Stimulated activated CD4-positive, alpha-beta T cell treated with anti-CD3 and anti-CD28 coated beads, Interleukin-2, amount 100 ng/mL, for 4 hours (primary cell): ENCODE data around the gene ADGRD1.
"Not testable (repeated sequence)": the region's sequence is repeated elsewhere in the genome, so short reads cannot be mapped to it uniquely, and the experiment has no call there.

Experiments used
- DNase-seq: peaks from one replicate; pipeline ENCODE4 v3.0.0-alpha.2; 2020; ENCODE audit warnings: low read depth

Gene ADGRD1

DNA sequence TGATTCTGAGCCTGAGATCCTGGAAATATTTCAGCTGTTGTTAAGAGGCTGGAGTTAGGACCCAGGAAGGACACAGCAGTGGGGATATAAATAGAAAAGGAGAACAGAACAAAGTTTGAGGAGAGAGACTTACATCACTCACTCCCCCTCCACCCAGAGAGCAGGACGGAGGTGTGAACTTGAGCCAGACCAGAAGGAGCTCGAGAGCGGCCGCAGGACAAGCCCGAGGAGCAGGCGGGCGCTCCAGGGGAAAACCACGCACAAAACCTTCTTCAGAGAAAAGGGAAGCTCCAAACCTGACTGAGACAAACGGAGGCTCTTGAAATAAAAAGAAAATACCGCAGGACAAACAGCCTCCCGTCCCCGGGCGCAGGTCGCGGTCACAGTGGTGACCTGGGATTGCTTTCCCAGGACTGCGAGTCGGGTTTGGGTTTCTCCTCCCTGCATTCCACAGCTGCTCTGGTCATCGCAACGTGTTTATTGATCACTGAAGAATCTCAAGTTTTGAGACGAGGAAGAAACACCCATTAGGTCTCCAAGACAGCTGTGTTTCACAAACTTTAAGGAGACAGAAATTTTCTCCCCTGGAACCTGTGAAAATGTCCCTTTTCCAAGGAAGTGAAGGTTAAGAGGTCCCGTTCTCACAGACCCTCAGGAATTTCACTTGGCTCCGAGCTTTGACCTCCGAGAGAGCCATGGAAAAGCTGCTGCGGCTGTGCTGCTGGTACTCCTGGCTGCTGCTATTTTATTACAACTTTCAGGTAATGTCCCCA, at the start of gene ADGRD1:
Gene ADGRD1, plus strand, starts transcription at position 137 of the 773 bp plus-strand sequence. Its CDS starts 559 bp downstream, at position 696.
- DNase-seq, result no peak

DNA sequence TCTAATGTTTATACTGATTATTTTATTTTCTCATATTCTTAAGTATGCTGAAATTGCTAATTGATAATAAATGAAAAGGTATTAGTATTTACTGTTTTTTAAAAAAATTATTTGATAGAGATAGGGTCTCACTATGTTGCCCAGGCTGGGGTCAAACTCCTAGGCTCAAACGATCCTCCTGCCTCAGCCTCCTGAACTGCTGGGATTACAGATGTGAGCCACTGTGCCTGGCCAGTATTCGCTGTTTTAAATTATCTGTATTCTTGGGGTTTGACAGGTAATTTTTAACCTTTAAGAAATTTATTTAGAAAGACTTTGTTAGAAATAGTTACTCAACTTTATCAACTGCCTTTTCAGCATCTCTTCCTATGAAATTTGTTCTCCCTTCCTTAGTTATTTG, 49.6 kb upstream of the ADGRD1 start:
- no peak for DNase-seq

DNA sequence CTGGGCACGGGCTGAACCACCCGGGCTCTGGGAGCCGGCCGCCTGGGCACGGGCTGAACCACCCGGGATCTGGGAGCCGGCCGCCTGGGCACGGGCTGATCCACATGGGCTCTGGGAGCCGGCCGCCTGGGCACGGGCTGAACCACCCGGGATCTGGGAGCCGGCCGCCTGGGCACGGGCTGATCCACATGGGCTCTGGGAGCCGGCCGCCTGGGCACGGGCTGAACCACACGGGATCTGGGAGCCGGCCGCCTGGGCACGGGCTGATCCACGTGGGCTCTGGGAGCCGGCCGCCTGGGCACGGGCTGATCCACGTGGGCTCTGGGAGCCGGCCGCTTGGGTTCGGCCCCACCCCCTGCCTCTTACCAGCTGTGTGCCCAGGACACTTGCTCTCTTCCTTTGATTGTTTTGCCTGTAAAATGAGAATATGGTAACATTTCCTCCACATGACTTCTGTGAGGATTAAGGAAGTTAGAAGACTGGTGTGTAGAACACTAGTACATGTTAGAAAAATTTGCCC, 48.7 kb upstream of the ADGRD1 start:
- not testable (repeated sequence) for DNase-seq

DNA sequence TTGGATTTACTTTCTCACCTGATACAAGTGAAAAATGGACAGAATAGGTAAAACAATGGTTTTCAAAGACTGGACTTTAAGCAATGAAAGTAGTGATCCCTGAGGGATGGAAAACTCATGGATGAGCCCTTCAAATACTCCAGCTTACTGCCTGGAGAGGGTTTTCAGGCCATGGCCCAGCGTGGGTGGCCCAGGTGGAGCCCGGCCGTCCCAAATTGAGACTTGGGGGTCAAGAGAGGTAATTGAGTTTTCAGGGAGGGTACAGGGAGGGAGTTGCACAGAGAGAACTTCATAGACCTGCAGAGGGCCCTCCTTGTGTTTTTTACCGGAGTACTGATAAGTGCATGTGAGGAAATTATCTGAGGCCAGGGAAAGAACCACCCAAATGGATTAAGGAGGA, 44.6 kb upstream of the ADGRD1 start:
- DNase-seq, result no peak

DNA sequence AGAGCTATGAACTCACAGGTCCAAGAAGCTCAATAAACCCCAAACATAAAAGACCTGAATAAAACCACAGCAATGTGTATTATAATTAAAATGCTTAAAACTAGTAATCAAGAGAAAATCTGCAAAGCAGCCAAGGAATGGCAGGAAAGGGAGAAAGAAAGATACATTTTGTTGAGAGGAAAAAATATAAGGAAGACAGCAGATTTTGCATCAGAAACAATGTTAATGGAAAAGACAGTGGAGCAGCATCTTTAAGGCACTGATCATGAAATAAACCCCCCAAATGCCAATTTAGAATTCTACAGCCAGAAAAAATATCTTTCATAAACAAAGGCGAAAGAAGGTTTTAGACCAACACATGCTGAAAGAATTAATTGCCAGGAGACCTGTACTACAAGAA, 42.5 kb upstream of the ADGRD1 start:
- no peak for DNase-seq

DNA sequence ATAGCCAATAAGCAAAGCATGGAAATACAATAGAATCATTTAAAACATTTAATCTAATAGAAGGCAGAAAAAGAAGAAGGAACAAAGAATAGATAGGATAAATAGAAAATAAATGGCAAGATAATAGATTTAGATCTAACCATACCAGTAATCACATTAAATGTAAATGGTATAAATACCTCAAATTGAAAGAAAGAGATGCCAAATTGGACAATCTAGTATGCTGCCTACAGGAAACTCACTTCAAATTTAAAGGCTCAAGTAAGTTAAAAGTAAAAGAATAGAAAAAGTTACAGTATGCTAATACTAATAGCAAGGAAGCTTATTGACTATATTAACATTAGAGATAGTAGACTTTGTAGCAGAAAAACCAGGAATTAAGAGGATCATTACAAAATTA, 41.8 kb upstream of the ADGRD1 start:
- no peak for DNase-seq

DNA sequence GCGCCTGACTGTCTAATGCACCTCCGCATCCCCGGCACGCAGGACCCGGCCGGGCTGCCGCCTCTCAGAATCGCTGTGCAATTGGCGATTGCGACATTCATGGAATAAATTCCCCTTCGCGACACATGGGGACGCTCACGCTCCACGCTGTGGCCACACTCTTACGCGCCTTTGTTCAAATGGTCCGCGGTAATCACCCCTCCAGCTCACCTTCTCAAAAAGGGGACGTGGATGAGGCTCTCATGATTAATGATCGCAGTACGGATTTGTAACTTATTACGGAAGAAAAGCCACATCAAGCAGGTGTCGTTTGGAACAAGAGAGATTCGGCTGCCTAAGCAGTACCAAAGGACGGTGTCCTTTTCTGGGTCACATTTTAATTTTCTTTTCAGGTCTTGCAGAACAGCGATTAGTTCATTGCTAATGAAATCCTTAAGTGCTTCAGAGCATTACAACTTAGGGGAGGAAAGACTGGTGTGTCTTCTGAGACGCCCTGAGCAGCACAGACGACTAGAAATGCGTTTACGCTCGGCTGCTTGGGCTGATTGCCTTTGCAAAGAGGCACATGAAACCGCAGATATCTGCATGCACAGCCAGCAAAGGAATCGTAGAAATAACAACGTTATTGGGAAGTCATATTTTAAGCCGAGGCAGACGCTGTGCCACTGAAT, 37.3 kb upstream of the ADGRD1 start:
- no peak for DNase-seq

DNA sequence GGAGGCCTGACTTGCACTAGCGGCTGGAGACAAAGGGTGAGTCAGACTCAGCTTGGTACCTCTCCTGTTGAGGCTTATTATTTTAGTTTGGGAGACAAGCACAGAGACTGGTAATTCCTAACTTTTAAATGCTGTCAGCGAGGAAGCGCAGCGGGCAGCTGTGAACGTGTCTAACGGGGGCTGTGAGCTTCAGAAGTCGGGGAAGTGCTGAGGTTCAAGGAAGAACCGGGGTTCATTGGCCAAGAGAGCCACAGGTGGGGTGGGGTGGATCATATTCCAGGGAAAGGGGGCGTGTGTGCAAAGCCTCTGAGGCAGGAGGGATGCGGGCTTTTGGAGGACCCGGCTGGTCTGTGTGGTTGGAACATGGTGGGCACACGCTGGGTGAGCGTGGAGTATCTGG, 36.1 kb upstream of the ADGRD1 start:
- no peak for DNase-seq

DNA sequence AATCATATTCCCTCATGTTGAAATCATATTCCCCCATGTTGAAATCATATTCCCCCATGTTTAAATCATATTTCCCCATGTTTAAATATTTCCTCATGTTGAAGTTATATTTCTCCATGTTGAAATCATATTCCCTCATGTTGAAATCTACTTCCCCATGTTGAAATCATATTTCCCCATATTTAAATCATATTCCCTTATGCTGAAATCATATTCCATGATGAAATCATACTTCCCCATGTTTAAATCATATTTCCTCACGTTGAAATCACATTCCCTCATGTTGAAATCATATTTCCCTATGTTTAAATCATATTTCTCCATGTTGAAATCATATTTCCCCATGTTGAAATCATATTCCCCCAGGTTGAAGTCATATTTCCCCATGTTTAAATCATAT, 34.6 kb upstream of the ADGRD1 start:
- DNase-seq, result no peak

DNA sequence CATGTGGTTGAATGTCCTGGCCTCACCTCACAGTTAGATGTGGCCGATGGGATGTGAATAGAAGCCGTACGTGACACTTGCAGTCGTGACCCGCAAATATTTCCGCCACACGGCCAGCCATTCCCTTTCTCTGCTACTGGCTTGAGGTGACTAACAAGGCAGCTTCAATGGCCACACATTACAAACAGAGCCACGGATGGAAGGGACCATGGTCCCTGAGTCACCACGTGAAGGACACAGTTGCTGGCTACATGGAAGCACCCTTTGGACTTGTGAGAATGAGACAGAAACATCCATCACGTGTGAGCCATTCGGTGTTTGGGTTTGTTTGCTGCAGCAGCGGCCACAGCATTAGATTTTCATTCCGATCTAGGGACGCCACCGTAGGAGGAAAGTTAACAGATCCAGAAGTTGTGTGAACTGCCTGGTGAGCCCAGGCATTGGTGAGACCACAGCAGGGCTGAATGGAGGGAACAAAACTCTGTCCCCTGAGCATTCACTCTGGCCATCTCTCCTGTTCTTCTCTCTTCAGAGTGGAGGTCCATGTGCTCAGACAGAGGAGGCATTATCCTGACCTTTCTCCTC, 33.5 kb upstream of the ADGRD1 start:
- no peak for DNase-seq

DNA sequence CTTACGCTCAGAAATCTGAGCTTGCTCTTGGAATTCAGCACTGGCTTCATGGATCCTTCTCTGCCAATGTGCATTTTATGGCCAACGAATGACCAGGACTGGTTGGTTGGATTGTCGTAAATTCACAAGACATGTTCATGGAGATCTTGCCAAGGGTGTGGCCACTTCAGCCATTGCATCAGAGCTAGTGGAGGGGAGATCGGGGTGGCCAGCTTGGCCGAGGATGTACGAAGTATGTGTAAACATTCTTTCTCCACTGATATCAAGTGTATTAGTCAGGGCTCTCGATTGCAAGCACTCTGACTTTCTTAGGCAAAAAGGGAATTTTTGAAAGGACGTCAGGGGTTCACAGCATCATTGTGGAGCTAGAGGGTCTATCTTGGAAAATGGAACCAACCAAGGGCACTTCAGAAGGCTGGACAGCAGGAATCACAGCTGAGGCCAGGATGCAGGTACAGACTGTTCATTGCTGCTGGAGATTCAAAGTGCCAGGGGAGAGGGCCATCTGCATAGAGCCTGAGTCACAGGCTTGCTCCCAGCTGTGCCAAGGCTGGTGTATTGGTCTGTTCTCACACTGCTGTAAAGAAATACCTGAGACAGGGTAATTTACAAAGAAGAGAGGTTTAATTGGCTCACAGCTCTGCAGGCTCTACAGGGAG, 32.9 kb upstream of the ADGRD1 start:
- no peak for DNase-seq

DNA sequence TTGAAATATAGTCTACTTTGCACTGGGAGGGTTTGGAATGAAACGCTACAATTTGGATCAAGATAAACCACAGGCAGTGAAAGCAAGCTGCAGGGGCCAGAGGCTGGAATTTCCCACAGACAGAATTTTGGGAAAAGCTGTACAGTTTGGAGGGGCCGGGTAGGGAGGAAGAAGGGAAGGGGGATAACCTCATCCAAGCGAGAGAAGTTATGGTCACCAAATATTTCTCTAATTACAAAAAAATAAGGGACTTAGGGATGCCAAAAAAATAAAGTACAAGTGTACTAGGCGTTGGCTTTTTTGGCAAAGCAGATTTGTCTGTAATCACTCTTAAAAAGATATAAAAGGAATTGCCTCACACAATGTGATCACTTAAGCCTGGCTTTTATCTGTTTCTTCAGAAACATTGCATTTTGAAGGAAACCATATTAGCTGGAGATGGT, 31.2 kb upstream of the ADGRD1 start:
- DNase-seq, result no peak

DNA sequence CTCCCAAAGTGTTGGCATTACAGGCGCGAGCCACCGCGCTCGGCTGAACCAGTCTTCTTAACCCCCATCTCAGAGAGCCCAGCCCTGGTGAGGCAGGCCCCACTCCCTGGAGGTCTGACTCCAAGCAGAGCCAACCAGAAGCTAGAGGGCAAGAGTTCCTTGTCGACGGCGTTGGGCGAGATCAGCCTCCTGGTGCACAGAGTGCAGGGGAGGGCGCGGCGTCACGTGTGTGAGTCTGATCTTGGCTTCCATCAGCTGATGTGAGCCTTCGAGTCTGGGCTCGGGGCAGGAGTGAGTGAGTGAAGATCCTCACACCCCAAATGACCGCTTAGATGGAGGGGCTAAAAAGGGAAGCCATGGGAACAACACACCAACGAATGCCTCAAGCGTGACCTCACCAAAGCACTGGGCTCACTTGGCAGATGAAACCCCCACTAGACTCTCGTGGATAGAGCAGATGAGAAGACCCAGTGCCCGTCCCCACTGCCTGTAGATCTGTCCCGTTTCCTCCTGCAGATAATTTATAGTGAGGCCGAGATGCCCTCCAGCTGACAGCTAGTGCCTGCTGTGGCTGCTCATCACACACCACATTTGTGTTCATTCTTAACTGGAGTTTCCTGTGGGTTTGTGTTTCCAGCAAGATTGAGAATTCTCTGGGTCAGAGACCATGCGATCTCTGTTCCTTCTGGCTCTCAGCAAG, 28.6 kb upstream of the ADGRD1 start:
- no peak for DNase-seq

DNA sequence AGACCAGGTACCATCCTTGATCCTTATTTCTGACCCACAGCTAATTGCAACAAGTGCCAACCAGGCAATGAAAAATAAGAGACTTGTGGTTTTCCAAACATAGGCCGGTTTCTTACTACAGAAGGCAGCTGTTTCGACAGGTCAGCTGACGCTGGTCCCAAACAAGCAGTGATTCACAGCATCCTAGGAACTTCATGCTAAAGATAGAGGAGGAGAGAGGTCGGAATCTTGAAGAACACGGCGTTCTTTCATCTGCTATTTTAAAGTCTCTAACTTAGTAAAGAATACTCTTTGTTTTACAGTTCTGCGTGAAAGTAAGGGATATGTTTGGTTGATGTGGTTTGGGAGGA, 28.1 kb upstream of the ADGRD1 start:
- DNase-seq, result no peak

DNA sequence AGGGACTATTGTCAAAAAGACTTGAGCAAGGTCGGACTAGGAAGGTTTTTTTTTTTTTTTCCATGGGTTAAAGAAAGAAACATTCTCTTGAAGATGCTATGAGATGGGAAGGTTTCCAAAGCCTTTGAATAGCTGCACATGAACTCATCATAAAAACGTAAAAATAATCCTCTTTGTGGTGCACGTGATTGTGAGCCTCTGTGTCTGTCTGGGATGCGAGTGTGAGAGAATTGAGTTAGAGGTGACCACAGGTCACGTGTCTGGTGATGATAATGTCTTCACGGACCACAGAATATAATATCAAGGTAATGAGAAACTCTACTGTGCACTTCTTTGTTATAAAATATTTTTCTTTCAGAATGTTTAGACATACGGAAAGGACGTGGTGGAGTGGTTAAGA, 24.3 kb upstream of the ADGRD1 start:
- no peak for DNase-seq

DNA sequence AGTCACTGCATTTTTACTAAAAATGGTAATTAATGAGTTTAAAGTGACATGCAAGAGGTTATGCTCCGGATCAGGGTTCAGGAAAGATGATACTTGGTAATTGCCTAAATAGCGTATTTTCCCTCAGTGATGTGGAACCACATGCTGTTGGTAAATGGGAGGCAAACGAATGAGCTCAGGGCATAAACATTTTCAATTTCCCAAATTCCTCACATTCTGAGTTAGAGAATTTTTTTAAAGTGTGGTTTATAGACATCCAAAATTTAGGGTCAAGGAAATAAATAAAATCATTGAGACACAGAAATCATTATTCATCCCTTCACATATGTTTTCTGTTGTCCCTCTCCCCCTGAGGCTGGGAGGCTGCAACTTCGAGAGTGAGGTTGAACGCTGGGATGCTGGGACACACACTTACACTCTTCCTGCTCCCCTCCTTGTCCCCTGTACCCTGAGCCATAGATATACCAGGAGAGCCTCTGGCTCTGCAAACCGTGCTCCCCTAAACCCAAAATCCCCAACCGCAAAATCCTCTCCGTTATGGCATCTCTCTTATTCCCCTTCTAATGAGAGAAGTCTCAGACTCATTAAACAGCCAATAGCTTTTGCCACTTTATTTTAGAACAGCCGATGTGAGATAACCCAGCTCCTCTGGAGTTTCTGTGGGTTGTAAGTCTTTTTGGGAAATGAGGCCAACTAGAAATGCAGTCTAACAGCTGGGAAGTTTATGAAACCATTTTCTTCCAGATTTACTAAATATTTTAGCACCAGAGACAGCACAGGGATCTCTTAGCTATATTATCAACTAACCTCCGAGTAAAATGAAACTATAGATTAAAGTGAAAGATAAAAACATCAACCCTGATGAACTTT, 21.4 kb upstream of the ADGRD1 start:
- DNase-seq, result no peak

DNA sequence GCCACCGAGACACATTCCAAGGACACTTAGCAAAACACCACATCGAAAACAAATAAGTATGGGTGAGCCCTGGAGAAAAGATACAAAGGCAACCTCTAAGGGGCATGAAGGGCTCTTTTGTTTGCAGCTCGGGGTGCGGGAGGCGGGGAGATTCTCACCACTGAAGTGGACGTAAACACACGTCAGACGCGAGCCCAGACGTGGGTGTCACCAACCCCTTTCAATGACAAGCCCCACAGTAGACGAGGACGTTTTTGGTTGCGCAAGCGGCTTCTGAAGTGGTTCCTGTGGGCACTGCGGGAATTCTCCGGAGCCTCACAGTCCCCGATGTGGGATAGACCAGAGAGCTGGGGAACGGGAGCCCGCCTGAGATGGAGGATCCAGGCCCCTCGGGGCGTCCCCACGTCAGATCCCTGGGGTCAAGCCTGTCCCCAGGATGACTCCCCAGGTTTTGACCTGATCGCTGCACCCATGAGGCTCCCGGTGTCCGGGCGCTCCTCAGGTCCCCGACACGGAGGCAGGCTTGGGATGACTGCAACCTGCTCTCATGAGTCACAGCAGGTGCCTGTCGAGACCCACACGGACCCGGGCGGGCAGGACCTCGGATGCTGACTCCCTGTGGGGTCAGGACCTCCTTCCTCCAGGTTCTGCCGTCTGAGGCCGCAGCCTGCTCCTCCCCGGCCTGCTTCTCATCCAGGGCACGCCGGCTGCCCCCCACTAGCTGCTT, 20.3 kb upstream of the ADGRD1 start:
- DNase-seq, result no peak

DNA sequence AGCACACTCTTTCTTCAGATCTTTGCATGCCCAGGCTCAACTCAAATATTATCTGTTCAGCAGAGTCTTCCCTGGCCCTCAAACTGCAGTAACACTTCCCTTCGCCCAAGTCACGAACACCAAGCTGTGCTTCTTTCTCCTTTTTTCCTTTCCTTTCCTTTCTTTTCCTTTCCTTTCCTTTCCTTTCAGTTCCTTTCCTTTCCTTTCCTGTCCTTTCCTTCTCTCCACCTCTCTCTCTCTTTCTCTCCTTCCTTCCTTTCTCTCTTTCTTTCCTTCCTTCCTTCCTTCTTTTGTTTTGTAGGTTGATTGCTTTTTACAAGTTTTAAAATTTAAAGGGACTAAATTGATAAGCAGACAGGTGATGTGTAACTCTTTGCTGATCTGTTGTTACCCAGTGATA, 19.0 kb upstream of the ADGRD1 start:
- no peak for DNase-seq

DNA sequence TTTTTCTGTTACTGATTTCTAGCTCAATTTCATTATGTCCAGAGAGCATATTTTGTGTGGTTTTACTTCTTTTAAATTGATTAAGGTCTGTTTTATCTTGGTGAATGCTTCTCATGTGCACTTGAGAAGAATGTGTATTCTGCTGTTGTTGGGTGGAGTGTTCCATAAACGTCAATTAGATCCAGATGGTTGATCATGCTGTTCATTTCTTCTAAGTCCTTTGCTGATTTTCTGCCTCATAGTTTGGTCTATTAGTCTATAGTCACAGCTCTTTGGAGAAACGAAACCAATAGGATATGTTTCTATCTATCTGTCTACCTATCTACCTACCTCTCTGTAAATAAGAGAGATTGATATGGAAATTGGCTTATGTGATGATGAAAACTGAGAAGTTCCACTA, 17.1 kb upstream of the ADGRD1 start:
- no peak for DNase-seq

DNA sequence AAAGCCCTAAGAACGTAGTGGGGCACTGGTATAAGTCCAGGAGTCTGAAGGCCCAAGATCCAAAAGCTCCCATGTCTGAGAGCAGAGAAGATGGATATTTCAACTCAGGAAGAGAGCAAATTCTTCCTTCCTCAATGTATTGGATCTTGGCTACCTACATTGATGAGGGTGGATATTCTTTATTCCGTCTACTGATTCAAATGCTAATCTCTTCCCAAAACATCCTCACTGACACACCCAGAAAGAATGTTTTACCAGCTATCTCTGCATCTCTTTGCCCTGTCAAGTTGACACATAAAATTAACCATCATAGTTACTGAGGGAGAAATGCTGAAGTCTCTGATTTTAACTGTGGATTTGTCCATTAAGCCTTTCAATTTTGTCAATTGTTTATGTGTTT, 16.6 kb upstream of the ADGRD1 start:
- no peak for DNase-seq
